Glutamatergic neuron (in vitro differentiated cells): Measurements from ENCODE around the gene THBS1. TPM values are rescaled to one million over a fixed set of nuclear protein-coding genes. Genes with fewer than 3 reads are reported as not detected.

ENCODE experiments used
- DNase-seq: peaks from one replicate; pipeline ENCODE4 v3.0.0; 2022
- H3K27ac Mint-ChIP-seq: one replicate; pipeline ENCODE4 v1.8.0; 2020; ENCODE audit warnings: mild to moderate bottlenecking, mixed read lengths, inconsistent platforms; ENCODE audit not compliant: unreplicated experiment
- H3K27me3 Mint-ChIP-seq: one replicate; pipeline ENCODE4 v1.8.0; 2020; ENCODE audit warnings: mild to moderate bottlenecking, moderate library complexity, mixed read lengths, inconsistent platforms; ENCODE audit not compliant: unreplicated experiment
- H3K36me3 Mint-ChIP-seq: one replicate; pipeline ENCODE4 v1.8.0; 2020; ENCODE audit warnings: mild to moderate bottlenecking, mixed read lengths, inconsistent platforms; ENCODE audit not compliant: unreplicated experiment
- H3K4me1 Mint-ChIP-seq: one replicate; pipeline ENCODE4 v1.8.0; 2020; ENCODE audit warnings: mild to moderate bottlenecking, low read depth, mixed read lengths, inconsistent platforms; ENCODE audit not compliant: unreplicated experiment
- H3K4me3 Mint-ChIP-seq: one replicate; pipeline ENCODE4 v1.8.0; 2020; ENCODE audit warnings: mild to moderate bottlenecking, mixed read lengths, inconsistent platforms; ENCODE audit not compliant: unreplicated experiment
- H3K9me3 Mint-ChIP-seq: one replicate; pipeline ENCODE4 v1.8.0; 2020; ENCODE audit warnings: mild to moderate bottlenecking, moderate library complexity, mixed read lengths, inconsistent platforms; ENCODE audit not compliant: unreplicated experiment
- total RNA-seq: library from RNA; stranded (reverse); fragmentation: NEBNext Ultra II Directional; extraction: Animal tissue kit (Norgen Biotek cat#: 25700); gene quantifications from one replicate; pipeline ENCODE4 v1.2.1, GENCODE V29; 2021; ENCODE audit not compliant: unreplicated experiment
- TF ChIP-seq, protein P1 (sequence below): fragments of 200-600 bp; sonication (generic); IDR thresholded peaks from one replicate; pipeline ENCODE4 v1.5.0; 2021; ENCODE audit not compliant: partially characterized antibody, unreplicated experiment

Gene THBS1
- total RNA-seq, 1 donor from 2014 or later, result 0.83 TPM

DNA sequence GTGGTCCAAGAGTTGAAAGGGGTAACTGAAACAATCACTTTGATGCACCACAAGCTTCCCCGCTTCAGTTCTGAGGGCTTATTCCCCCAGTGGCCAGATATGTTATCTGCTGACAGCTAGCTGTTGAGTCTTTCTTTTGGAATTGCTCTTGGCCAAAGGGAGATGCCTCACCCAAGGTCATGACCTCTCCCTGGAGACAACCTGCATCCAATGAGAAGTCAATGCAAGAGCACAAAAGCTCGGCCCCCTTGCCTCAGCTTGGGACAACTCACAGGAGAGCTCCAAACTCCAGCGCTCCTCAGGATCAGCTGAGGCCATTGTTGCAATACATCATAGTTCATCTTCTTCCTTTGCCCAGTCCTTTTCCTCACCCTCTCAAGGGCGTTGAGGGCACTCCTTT, 31.0 kb upstream of the THBS1 start:
- H3K36me3 Mint-ChIP-seq, result peaks cover 2% of the 10 kb centered on the region
- TF ChIP-seq, protein P1, sequence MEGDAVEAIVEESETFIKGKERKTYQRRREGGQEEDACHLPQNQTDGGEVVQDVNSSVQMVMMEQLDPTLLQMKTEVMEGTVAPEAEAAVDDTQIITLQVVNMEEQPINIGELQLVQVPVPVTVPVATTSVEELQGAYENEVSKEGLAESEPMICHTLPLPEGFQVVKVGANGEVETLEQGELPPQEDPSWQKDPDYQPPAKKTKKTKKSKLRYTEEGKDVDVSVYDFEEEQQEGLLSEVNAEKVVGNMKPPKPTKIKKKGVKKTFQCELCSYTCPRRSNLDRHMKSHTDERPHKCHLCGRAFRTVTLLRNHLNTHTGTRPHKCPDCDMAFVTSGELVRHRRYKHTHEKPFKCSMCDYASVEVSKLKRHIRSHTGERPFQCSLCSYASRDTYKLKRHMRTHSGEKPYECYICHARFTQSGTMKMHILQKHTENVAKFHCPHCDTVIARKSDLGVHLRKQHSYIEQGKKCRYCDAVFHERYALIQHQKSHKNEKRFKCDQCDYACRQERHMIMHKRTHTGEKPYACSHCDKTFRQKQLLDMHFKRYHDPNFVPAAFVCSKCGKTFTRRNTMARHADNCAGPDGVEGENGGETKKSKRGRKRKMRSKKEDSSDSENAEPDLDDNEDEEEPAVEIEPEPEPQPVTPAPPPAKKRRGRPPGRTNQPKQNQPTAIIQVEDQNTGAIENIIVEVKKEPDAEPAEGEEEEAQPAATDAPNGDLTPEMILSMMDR, result no peak
- H3K4me1 Mint-ChIP-seq, result peaks cover 6% of the 10 kb centered on the region
- DNase-seq, result no peak
- H3K27me3 Mint-ChIP-seq, result no peaks in the 10 kb centered on the region
- H3K4me3 Mint-ChIP-seq, result no peak overlapping the region
- H3K27ac Mint-ChIP-seq, result no peak overlapping the region
- H3K9me3 Mint-ChIP-seq, result peaks cover 4% of the 10 kb centered on the region

DNA sequence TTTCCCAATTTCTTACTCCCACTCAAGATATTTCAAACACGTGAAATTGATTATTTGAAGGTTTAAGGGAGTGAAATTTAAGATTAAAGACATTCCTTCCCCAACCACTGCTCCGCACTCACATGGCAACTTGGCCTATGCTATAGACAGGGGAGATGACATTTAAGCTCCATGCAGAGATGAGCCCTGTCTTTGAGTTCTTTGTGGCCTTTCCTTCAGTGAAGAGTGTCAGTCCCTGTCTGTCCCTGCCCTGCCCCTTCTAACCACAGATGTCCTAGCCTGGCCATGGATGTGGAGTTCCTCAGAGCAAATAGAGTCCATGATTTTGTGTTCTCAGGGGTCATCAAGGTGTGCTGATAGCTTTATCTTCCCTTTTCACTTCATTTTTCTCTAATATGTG, 29.4 kb upstream of the THBS1 start:
- Mint-ChIP-seq H3K4me1 (peaks cover 6% of the 10 kb centered on the region), H3K27me3 (no peaks in the 10 kb centered on the region), H3K4me3 (no peak overlapping the region), H3K9me3 (no peaks in the 10 kb centered on the region), H3K27ac (no peak overlapping the region), H3K36me3 (no peaks in the 10 kb centered on the region)
- no peak for DNase-seq
- TF ChIP-seq, protein P1, result no peak

DNA sequence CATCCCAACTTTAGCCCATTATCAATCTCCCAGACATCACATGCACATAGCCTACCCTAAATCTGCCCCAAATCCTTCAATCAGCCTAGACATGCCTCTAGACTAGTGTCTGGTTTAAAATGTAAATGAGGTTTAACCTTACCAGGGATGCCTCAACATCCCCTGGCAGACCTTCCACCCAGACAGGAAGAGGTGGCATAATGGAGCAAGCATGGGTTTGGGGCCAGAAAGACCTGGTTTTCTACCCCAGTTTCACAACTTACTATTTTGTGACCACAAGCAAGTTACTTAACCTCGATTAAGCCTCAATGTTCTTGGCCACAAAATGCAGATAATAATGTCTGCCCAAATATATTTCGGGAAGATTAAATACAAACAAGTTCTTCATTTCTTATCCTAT, 28.3 kb upstream of the THBS1 start:
- TF ChIP-seq, protein P1, result no peak
- H3K27ac Mint-ChIP-seq, result no peak overlapping the region
- no peaks in the 10 kb centered on the region for H3K36me3 Mint-ChIP-seq
- H3K4me3 Mint-ChIP-seq, result no peak overlapping the region
- peaks cover 6% of the 10 kb centered on the region for H3K4me1 Mint-ChIP-seq
- no peaks in the 10 kb centered on the region for H3K9me3 Mint-ChIP-seq
- H3K27me3 Mint-ChIP-seq, result no peaks in the 10 kb centered on the region
- no peak for DNase-seq

DNA sequence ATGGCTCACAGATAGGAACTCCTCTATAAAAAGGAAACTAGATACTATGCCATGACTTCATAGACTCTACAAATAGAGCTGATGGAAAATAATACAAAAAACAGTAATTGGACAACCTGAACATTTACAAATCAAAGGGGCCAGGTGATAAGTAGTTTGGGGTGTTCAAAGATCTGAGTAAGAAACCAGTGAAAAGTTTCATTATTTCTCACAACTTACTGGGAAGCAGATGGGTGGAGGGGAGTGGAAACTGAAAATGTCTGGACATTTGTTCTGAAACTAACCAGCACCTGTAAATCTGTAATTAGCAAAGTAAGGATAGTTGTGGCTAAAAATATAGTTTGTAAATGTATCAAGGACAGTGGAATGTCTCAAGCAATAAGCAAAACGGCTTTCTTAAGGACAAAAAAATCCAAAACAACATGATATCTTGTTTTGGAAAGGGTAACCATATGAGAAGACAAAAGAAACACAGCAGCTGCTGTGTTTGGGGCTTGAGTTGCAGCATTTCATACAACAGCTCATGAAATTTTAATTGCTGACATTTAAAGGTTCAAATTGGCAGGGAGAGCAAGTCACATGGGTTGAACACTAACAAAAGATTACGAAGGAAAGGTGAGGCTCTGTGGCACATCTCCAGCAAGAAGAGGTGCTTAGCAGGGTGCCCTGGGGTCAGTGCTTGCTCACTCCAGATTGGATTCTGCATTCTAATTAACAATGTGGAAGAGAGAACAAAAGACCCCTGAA, 26.8 kb upstream of the THBS1 start:
- TF ChIP-seq, protein P1, result no peak
- Mint-ChIP-seq H3K4me3 (no peak overlapping the region), H3K9me3 (no peaks in the 10 kb centered on the region), H3K27me3 (no peaks in the 10 kb centered on the region), H3K4me1 (peaks cover 6% of the 10 kb centered on the region), H3K27ac (no peak overlapping the region), H3K36me3 (no peaks in the 10 kb centered on the region)
- no peak for DNase-seq

DNA sequence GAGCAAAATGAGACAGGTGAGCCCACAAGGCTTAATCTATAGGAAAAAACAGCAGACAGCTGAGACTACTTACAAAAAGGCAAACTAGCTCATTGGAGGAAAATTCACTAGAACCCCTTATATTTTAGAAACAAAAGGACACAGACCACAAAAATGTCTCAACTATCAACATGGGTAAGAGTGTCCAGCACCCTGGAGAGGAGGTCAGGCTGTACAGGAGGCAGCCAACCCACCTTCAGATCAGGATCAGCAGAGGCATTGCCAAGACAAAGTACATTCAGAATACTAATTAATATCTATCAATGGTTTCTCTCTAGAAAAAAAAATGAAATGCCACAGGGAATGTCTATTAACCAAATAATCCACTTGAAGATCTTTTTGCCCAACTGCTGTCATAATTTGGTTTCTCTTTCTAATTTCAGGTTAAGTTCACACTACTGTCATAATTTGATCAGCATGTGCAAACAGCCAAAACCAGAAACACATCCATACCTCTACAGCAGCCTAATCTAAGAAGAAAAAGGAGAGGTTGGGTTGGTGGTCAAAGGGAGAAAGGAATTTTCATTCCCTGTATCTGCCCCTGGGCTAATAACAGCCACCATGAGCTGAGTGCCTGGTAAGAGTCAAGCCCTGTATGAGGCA, 26.0 kb upstream of the THBS1 start:
- H3K27ac Mint-ChIP-seq, result no peak overlapping the region
- no peaks in the 10 kb centered on the region for H3K36me3 Mint-ChIP-seq

More for the DNA sequence above, 26.0 kb upstream of the THBS1 start:
- H3K4me3 Mint-ChIP-seq, result no peak overlapping the region
- DNase-seq, result no peak
- peaks cover 6% of the 10 kb centered on the region for H3K4me1 Mint-ChIP-seq
- TF ChIP-seq, protein P1, result no peak
- H3K27me3 Mint-ChIP-seq, result no peaks in the 10 kb centered on the region
- no peaks in the 10 kb centered on the region for H3K9me3 Mint-ChIP-seq
